ENCODE measurements around the gene ANKRD12. TPM values are rescaled to one million over a fixed set of nuclear protein-coding genes. Genes with fewer than 3 reads are reported as not detected.

ANKRD12 gene
- total RNA-seq, 1 experiment from 2014 or later = 23.5 TPM

GRCh38 chr18:9248661-9249060 is 112.1 kb downstream of the ANKRD12 start:
- Histone ChIP-seq H3K9me2 (ENCODE audit: insufficient read depth) (no peaks in the 10 kb centered on the region), H3K4me1 (ENCODE audit: control insufficient read depth in 1 of 2, insufficient read depth in 2 of 2, low read length in 2 of 2) (no peaks in the 10 kb centered on the region), H3K27me3 (ENCODE audit: insufficient read depth, low read length) (no peaks in the 10 kb centered on the region), H3K27ac (ENCODE audit: low read depth, low read length) (no peak overlapping the region), H4K20me1 (ENCODE audit: insufficient read depth) (no peaks in the 10 kb centered on the region), H3K4me2 (ENCODE audit: low read length) (no peak overlapping the region), H3K9me3 (ENCODE audit: control insufficient read depth in 1 of 2, insufficient read depth in 1 of 2, low read depth in 1 of 2, low read length in 2 of 2) (no peaks in the 10 kb centered on the region), H3K9ac (ENCODE audit: low read length) (no peak overlapping the region), H3K4me3 (replicated peaks in 1 of 2; ENCODE audit: low read depth in 1 of 2, low read length in 2 of 2) (no peak overlapping the region), H3K79me2 (ENCODE audit: insufficient read depth, low read length) (no peaks in the 10 kb centered on the region), H3K36me3 (ENCODE audit: control insufficient read depth in 1 of 2, insufficient read depth in 2 of 2, low read length in 2 of 2) (no peaks in the 10 kb centered on the region), H2AFZ (ENCODE audit: low read depth, low read length, poor library complexity, severe bottlenecking) (no peak overlapping the region)
- intact Hi-C loops (cut with micrococcal nuclease) = no loop called here
- ATAC-seq (no peak), DNase-seq (ENCODE audit: low read depth, low spot score) (no peak)
- ChIA-PET RAD21 (ENCODE audit: low non-redundant PET in 1 of 2, low total read pairs in 2 of 2, uncharacterized antibody in 2 of 2, unreplicated experiment in 2 of 2) (interaction anchor here in 1 of 2 experiments (0.6 kb wide), 1 partner anchor 86 kb away, joined by 4 read pairs; the partner anchor contains the start of gene TWSG1), CTCF (no interaction called here), POLR2A (no interaction called here)
- no peak for TF ChIP-seq MAX (IDR thresholded peaks at IDR 0.05)
- TF ChIP-seq ZFX (IDR thresholded peaks at IDR 0.05) = no peak
- TF ChIP-seq POLR2AphosphoS5 (IDR thresholded peaks at IDR 0.05; ENCODE audit: low read depth, low read length) = no peak
- no peak for TF ChIP-seq RAD21 (IDR thresholded peaks at IDR 0.05; ENCODE audit: low read depth)
- TF ChIP-seq TCF7L2 (IDR thresholded peaks at IDR 0.05; ENCODE audit: borderline replicate concordance, extremely low read depth, insufficient read depth, insufficient read length) = no peak
- no peak for TF ChIP-seq EZH2 (IDR thresholded peaks at IDR 0.05)
- TF ChIP-seq EGR1 (IDR thresholded peaks at IDR 0.05; ENCODE audit: low read depth) = no peak
- no peak for TF ChIP-seq YY1 (IDR thresholded peaks at IDR 0.05; ENCODE audit: extremely low read depth, insufficient replicate concordance, low read depth, low read length)
- no peak for TF ChIP-seq ZBTB33 (IDR thresholded peaks at IDR 0.05; ENCODE audit: extremely low read depth, insufficient replicate concordance, low read length)
- no peak for TF ChIP-seq JUND (IDR thresholded peaks at IDR 0.05)
- TF ChIP-seq CTCF (IDR thresholded peaks at IDR 0.05 in 2 of 3, conservative IDR thresholded peaks at IDR 0.05 in 1 of 3; ENCODE audit: borderline replicate concordance in 1 of 3, insufficient read depth in 1 of 3, low read depth in 2 of 3, low read length in 2 of 3) = no peak
- TF ChIP-seq ZNF274 (IDR thresholded peaks at IDR 0.05; ENCODE audit: low read depth, low read length) = no peak
- no peak for TF ChIP-seq CEBPB (IDR thresholded peaks at IDR 0.05; ENCODE audit: low read depth)
- TF ChIP-seq EZH2phosphoT487 (IDR thresholded peaks at IDR 0.05; ENCODE audit: borderline replicate concordance) = no peak
- no TSS peak for BruUV-seq (replicated peaks)
